Stimulated activated CD8-positive, alpha-beta memory T cell treated with anti-CD3 and anti-CD28 coated beads, Interleukin-15, amount 100 ng/mL, for 24 hours (primary cell): ENCODE data around the gene NEDD9.

Source experiments
- DNase-seq: peaks from one replicate; pipeline ENCODE4 v3.0.0-alpha.2; 2020; ENCODE audit warnings: low read depth

The NEDD9 gene

DNA sequence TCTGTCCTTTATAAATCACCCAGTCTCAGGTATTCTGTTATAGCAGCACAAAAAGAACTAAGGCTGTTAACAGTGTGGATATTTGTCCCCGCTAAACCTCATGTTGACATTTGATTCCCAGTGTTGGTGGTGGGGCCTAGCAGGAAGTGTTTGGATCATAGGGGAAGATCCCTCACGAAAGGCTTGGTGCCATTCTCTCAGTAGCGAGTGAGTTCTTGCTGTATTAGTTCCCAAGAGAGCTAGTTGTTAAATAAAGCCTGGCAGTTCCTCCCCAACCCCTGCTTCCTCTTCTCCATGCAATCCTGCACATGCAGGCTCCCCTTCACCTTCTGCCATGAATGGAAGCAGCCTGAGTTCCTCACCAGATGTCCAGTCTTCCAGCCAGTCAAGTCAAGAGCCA is 91.2 kb downstream of the NEDD9 start:
- no peak for DNase-seq

DNA sequence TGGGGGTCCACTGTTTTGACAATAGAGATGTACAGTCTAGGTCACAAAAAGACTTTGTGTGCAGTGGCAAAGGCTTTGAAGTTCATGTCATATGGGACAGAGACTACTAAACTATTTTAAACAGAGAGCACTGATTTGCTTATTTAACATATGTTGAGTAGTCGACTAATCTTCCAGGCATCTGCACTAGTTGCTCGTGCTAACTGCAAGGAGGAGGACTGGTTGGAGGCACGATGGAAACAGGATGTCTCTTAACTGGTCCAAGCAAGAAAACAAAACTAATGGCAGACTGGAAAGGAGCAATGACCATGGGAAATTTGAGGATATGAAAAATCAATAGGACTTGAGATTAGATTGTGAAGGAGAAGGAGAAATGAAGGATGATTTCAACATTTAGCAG is 92.4 kb downstream of the NEDD9 start:
- no peak for DNase-seq

DNA sequence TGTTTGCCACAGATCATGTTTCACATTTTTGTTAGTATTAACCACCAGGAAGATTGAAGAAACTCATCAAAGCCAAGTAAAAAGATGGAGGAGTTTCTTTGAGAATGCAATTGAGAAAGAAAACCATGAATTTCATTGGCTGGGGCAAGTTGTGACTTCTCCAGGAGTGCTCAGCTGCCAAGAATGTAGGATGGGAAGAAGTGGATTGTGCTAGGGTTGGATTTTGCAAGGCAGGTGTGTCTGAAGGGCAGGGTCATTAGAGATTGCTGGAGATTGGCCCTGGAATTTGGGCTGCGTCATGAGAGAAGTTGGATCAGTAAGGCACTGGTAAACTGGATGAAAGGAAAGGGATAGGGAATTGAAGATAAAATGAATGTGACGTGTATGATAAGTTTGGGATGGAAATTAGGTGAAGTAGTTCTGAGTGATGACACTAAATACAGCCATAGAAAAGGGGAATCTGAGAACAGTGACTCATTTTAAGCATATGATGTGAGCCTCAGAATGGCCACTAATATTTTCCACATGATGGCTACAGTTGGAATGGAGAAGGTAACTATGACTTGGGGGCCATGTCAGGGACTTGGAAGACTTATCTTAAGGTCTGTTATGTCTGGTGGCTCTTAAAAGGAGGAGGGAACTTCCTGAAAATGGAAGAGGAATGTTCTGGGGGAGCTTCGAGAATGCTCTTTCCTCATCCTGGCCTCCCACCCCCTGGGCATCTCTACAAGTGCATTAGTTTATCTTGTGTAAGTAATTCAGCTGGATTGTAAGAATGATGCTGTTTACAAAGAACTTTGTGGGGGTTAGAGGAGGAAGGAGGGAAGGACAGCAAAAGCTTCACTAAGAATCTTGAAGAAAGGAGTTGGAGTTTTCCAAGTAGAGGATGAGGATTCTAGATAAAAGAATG is 93.2 kb downstream of the NEDD9 start:
- DNase-seq: no peak

DNA sequence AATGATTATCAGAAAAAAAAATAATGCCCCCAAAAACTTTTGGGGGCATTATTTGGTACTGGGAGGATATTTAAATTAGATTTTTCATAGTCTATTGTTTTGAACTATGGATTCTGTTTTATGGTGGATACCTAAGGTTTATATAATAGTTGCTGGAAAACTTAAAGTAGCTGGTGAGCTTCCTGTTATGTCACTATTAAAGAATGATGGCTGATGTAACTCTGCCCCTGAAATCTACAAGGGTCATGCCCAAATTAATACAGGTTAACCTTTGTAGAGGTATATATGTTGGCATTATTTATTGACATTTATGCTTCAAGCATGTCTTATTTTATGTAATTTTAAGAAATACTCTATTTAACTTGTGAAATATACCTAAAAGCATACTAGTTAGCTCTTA is 95.7 kb downstream of the NEDD9 start:
- no peak for DNase-seq
